ENCODE results near the gene DST.

DNA sequence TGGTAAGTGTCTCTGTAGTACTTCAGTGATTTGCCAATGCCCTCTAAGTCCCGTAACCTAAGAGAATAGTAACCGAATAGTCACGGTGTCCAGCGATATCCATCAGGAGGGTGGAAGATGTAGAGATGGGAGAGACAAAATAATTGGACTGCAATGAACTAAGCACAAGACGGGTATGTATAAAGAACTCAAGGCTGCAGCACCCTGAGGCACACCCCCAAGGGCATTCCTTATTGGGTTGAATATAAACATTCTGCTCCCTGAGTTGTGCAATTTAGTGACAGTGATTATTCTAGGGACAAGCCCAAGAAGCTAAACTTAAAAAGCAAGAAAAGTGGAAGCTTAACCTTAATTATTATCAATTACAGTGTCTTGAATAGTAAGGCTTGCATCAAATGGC lies 14.6 kb downstream of the DST start:
- TF ChIP-seq CTCF (IDR thresholded peaks at IDR 0.05) (no peak), POLR2A (IDR thresholded peaks at IDR 0.05) (no peak)

Measured in heart left ventricle (tissue), 13 donors.